Mesenchymal stem cell (in vitro differentiated cells and primary cell): ENCODE measurements around the gene ERCC3.
"Not testable (repeated sequence)": the region's sequence is repeated elsewhere in the genome, so short reads cannot be mapped to it uniquely, and the experiment has no call there.

Experiments
- DNase-seq: peaks from one replicate; pipeline ENCODE4 v3.0.0-alpha.2; 2013
- H2AFZ ChIP-seq: one replicate; pipeline ENCODE4 v1.6.1; 2013; ENCODE audit warnings: low read depth, mild to moderate bottlenecking, control low read depth, inconsistent platforms, low read length, moderate library complexity
- H2AK5ac ChIP-seq: 2 replicates; pipeline ENCODE4 v1.6.1; 2013; ENCODE audit warnings: low read length, moderate library complexity, mild to moderate bottlenecking, inconsistent platforms; ENCODE audit not compliant: severe bottlenecking
- H2BK120ac ChIP-seq: one replicate; pipeline ENCODE4 v1.6.1; 2013; ENCODE audit warnings: low read depth, mild to moderate bottlenecking, inconsistent platforms, low read length, moderate library complexity
- H2BK12ac ChIP-seq, 2 experiments: one replicate each; pipeline ENCODE4 v1.6.1; 2013; ENCODE audit warnings: inconsistent platforms in 2 of 2, low read length in 2 of 2, mild to moderate bottlenecking in 2 of 2, moderate library complexity in 2 of 2, control low read depth in 1 of 2
- H2BK15ac ChIP-seq: one replicate; pipeline ENCODE4 v1.6.1; 2013; ENCODE audit warnings: mild to moderate bottlenecking, low read depth, inconsistent platforms; ENCODE audit not compliant: poor library complexity, severe bottlenecking
- H2BK5ac ChIP-seq: 2 replicates; pipeline ENCODE4 v1.6.1; 2013; ENCODE audit warnings: low read depth, mild to moderate bottlenecking, low read length, control low read depth, inconsistent platforms; ENCODE audit not compliant: poor library complexity, severe bottlenecking
- H3K14ac ChIP-seq, 2 experiments: one replicate each; pipeline ENCODE4 v1.6.1; 2013; ENCODE audit warnings: inconsistent platforms in 2 of 2, low read length in 2 of 2, control low read depth in 1 of 2, mild to moderate bottlenecking in 1 of 2, moderate library complexity in 1 of 2
- H3K18ac ChIP-seq, 2 experiments: one replicate each; pipeline ENCODE4 v1.6.1; 2013; ENCODE audit warnings: inconsistent platforms in 2 of 2, low read length in 2 of 2, control low read depth in 1 of 2, low read depth in 1 of 2, mild to moderate bottlenecking in 1 of 2
- H3K23ac ChIP-seq, 2 experiments: one replicate each; pipeline ENCODE4 v1.6.1; 2013; ENCODE audit warnings: inconsistent platforms in 2 of 2, low read length in 2 of 2, mild to moderate bottlenecking in 2 of 2, moderate library complexity in 2 of 2, control low read depth in 1 of 2
- H3K27ac ChIP-seq: 2 replicates; pipeline ENCODE4 v1.5.1; 2013; ENCODE audit warnings: mild to moderate bottlenecking, moderate library complexity, low read length, control low read depth, inconsistent platforms; ENCODE audit not compliant: poor library complexity, severe bottlenecking
- H3K27me3 ChIP-seq, 2 experiments: 2 replicates each; pipeline versions ENCODE4 v1.6.1 to v1.7.0; 2013; ENCODE audit warnings: low read length in 2 of 2, mild to moderate bottlenecking in 2 of 2, moderate library complexity in 2 of 2, control low read depth in 1 of 2, inconsistent platforms in 1 of 2; ENCODE audit not compliant: control insufficient read depth in 1 of 2, insufficient read depth in 1 of 2
- H3K36me3 ChIP-seq, 2 experiments: 2 replicates each; pipeline versions ENCODE4 v1.6.1 to v1.7.0; 2013; ENCODE audit warnings: low read length in 2 of 2, control low read depth in 1 of 2, inconsistent platforms in 1 of 2, low read depth in 1 of 2, mild to moderate bottlenecking in 1 of 2; ENCODE audit not compliant: insufficient read depth in 2 of 2, control insufficient read depth in 1 of 2
- H3K4ac ChIP-seq, 2 experiments: one replicate each; pipeline ENCODE4 v1.6.1; 2013; ENCODE audit warnings: inconsistent platforms in 2 of 2, low read length in 2 of 2, mild to moderate bottlenecking in 2 of 2, moderate library complexity in 2 of 2, control low read depth in 1 of 2, low read depth in 1 of 2
- H3K4me1 ChIP-seq: 2 replicates; pipeline ENCODE4 v1.6.1; 2013; ENCODE audit warnings: low read depth, low read length, control low read depth; ENCODE audit not compliant: control insufficient read depth, insufficient read depth
- H3K4me2 ChIP-seq: 2 replicates; pipeline ENCODE4 v1.6.1; 2013; ENCODE audit warnings: low read length, mild to moderate bottlenecking, inconsistent platforms; ENCODE audit not compliant: poor library complexity, severe bottlenecking
- H3K4me3 ChIP-seq, 2 experiments: 2 replicates each; pipeline versions ENCODE4 v1.5.1 to v1.7.0; 2013; ENCODE audit warnings: low read length in 2 of 2, mild to moderate bottlenecking in 2 of 2, control low read depth in 1 of 2, low read depth in 1 of 2; ENCODE audit not compliant: insufficient read depth in 1 of 2
- H3K79me1 ChIP-seq: replicated peaks from 2 replicates; pipeline ENCODE4 v1.6.1; 2013; ENCODE audit warnings: mild to moderate bottlenecking, control low read depth, low read length, inconsistent platforms; ENCODE audit not compliant: poor library complexity, severe bottlenecking
- H3K9ac ChIP-seq: 2 replicates; pipeline ENCODE4 v1.7.0; 2013; ENCODE audit warnings: mild to moderate bottlenecking, low read length, moderate library complexity
- H3K9me3 ChIP-seq: 2 replicates; pipeline ENCODE4 v1.7.0; 2013; ENCODE audit warnings: mild to moderate bottlenecking, low read length; ENCODE audit not compliant: control insufficient read depth
- H4K8ac ChIP-seq: one replicate; pipeline ENCODE4 v1.6.1; 2013; ENCODE audit warnings: inconsistent platforms, mild to moderate bottlenecking, low read length, moderate library complexity
- H4K91ac ChIP-seq: one replicate; pipeline ENCODE4 v1.6.1; 2013; ENCODE audit warnings: mild to moderate bottlenecking, low read length, inconsistent platforms
- WGBS: methylation state at CpG from one replicate; pipeline ENCODE4 v1.1.7; 2013; ENCODE audit warnings: mixed read lengths; 5-methylcytosine and 5-hydroxymethylcytosine counted together

ERCC3 gene

GRCh38 chr2:127226132-127226519 is 67.8 kb downstream of the ERCC3 start:
- peak overlapping the region in 1 of 2 experiments; percentile 35 for H3K4me3 ChIP-seq
- H3K4ac ChIP-seq = peak overlapping the region; percentile 9 to 94
- H3K18ac ChIP-seq = peak overlapping the region; percentile 23 to 81
- no peaks in the 10 kb centered on the region for H3K36me3 ChIP-seq
- H3K9ac ChIP-seq = peak overlapping the region; percentile 66
- peak overlapping the region in 1 of 2 experiments; percentile 15 for H3K14ac ChIP-seq
- no peak overlapping the region for H3K23ac ChIP-seq
- no peak overlapping the region for H2BK5ac ChIP-seq
- H4K91ac ChIP-seq = peak overlapping the region; percentile 78
- no peaks in the 10 kb centered on the region for H3K9me3 ChIP-seq
- H3K27me3 ChIP-seq = peaks cover 0 to 4% of the 10 kb centered on the region in 2 experiments
- H4K8ac ChIP-seq = no peak overlapping the region
- peak overlapping the region; percentile 89 for H2AK5ac ChIP-seq
- no peak overlapping the region for H2BK15ac ChIP-seq
- H3K79me1 ChIP-seq = no peaks in the 10 kb centered on the region
- no peak overlapping the region for H2AFZ ChIP-seq
- no peak for DNase-seq
- H3K4me2 ChIP-seq = no peak overlapping the region
- WGBS = 63% methylated on average over 9 of the region's 9 CpGs
- peak overlapping the region; percentile 21 for H2BK120ac ChIP-seq
- H3K27ac ChIP-seq = peak overlapping the region; percentile 86
- peaks cover 9% of the 10 kb centered on the region for H3K4me1 ChIP-seq
- peak overlapping the region; percentile 81 to 96 for H2BK12ac ChIP-seq

GRCh38 chr2:127225186-127225960 is 68.6 kb downstream of the ERCC3 start:
- Histone ChIP-seq H2BK5ac (peak overlapping the region; percentile 20), H3K27me3 (peaks cover 0 to 4% of the 10 kb centered on the region in 2 experiments), H3K4me2 (peak overlapping the region; percentile 63), H3K14ac (no peak overlapping the region), H3K9me3 (no peaks in the 10 kb centered on the region), H2BK15ac (no peak overlapping the region), H2AFZ (no peak overlapping the region), H2BK12ac (peak overlapping the region; percentile 38 to 47), H3K18ac (peak overlapping the region; percentile 50 to 74), H2AK5ac (no peak overlapping the region), H3K79me1 (no peaks in the 10 kb centered on the region), H3K36me3 (no peaks in the 10 kb centered on the region), H4K8ac (no peak overlapping the region), H4K91ac (no peak overlapping the region), H3K23ac (no peak overlapping the region), H3K4me3 (no peak overlapping the region), H2BK120ac (peak overlapping the region; percentile 27), H3K9ac (peak overlapping the region; percentile 66), H3K4me1 (peaks cover 12% of the 10 kb centered on the region), H3K4ac (no peak overlapping the region), H3K27ac (peak overlapping the region; percentile 86)
- 56% methylated on average over 11 of the region's 12 CpGs for WGBS
- peak; percentile 91 for DNase-seq

DNA sequence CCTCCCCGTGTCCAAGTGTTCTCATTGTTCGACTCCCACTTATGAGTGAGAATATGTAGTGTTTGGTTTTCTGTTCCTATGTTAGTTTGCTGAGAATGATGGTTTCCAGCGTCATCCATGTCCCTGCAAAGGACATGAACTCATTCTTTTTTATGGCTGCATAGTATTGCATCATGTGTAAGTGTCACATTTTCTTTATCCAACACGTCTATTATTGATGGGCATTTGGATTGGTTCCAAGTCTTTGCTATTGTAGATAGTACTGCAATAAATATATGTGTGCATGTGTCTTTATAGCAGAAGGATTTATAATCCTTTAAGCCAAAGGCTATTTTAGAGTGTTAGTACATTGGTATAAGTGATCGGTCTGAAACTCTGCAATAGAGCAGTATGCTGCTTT is 69.8 kb downstream of the ERCC3 start:
- H3K4me3 ChIP-seq, H3K18ac ChIP-seq, H2BK5ac ChIP-seq, H3K14ac ChIP-seq, H3K4ac ChIP-seq, H4K91ac ChIP-seq, H2BK120ac ChIP-seq, H3K23ac ChIP-seq, H3K27me3 ChIP-seq, H3K9ac ChIP-seq, H3K9me3 ChIP-seq, H3K4me2 ChIP-seq, H3K27ac ChIP-seq, H2BK12ac ChIP-seq, H2AFZ ChIP-seq, H3K79me1 ChIP-seq, H3K36me3 ChIP-seq, H4K8ac ChIP-seq, H2BK15ac ChIP-seq, H2AK5ac ChIP-seq: not testable (repeated sequence)
- DNase-seq = peak; percentile 44
- peaks cover 12% of the 10 kb centered on the region for H3K4me1 ChIP-seq
- WGBS = 74% methylated on average over 4 of the region's 5 CpGs

DNA sequence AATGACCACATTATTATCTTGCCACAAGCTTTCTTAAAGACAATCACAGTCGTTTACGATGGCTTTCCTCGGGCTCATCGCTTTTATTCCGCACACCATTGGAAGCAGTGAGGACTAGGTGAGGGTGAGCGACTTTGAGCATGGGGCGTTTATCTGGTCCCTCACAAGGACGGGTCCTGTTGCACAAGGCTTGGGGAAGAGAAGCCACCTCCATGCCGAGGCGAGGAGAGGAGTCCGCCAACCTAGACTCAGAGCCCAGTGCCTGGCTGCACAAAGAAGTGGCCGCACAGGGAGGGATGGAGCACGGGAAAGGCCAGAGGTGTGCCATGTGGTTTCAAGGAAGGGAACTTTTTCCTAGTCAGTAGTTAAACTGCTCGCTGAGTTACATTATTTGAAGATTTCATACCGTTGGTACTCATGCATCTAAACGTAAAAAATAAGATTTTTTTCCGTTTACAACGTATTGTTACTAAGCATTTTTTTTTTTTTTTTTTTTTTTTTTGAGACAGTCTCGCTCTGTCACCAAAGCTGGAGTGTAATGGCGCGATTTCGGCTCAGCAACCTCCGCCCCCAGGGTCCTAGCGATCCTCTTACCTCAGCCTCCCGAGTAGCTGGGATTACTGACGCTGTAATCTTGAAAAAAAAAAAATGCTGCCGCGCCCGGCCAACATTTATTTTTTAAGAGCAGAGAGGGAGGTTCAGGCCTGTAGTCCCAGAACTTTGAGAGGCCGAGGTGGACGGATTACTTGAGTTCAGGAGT is 73.0 kb downstream of the ERCC3 start:
- Histone ChIP-seq H2BK15ac (no peak overlapping the region), H2BK120ac (no peak overlapping the region), H3K9ac (peak overlapping the region; percentile 80), H3K79me1 (peaks cover 16% of the 10 kb centered on the region), H3K14ac (no peak overlapping the region), H2BK5ac (no peak overlapping the region), H3K4me2 (peak overlapping the region; percentile 19), H4K91ac (no peak overlapping the region), H3K4me1 (peaks cover 15% of the 10 kb centered on the region), H4K8ac (peak overlapping the region; percentile 88), H3K4me3 (peak overlapping the region in 1 of 2 experiments; percentile 78), H2AFZ (no peak overlapping the region), H3K4ac (no peak overlapping the region), H2BK12ac (no peak overlapping the region), H3K9me3 (no peaks in the 10 kb centered on the region), H2AK5ac (no peak overlapping the region), H3K23ac (no peak overlapping the region), H3K27ac (no peak overlapping the region), H3K36me3 (peaks cover 0 to 4% of the 10 kb centered on the region in 2 experiments), H3K27me3 (peaks cover 0 to 15% of the 10 kb centered on the region in 2 experiments), H3K18ac (no peak overlapping the region)
- DNase-seq = peak; percentile 40
- WGBS = 32% methylated on average over 27 of the region's 31 CpGs
